Measurements from ENCODE around the gene PLCL2. TPM values are rescaled to one million over a fixed set of nuclear protein-coding genes. Genes with fewer than 3 reads are reported as not detected.

The PLCL2 gene
- polyA plus RNA-seq, 2 of the 4 experiments (the other 2 are of a cell fraction): 2.1 to 3.0 TPM

DNA sequence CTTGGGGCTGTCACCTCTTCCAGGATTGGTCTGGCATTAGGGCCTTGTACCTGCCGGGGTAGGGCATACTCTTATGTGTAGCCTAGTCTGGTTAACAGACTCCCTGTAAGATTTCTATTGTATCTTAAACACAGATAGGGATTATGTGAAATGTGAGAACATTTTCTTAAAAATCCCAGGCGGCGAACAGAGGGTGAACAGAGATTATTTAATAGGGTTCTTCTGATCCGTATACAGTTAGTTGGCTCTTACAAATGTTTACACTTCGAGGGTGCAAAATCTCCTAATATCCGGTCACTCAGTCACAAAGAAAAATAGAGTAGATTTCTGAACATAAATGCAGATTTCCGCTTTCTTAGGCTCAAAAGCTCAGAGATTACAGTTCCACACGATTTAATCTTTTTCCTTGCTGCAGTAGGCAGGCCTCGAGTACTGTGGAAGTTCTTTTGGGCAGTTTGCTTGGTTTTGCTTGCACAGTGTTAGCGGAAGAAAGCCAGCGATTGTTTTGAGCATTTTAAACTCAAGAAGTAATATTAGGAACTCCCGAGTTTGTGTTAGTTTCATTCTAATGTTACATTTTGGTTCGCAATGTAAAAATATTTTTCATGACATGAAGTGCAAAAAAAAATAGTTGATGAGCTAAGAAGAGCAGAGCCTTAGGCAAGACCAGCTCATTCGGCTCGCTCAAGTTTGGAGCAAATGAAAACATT lies 993 bp downstream of the PLCL2 start:
- Histone ChIP-seq H3K4me3 (peak overlapping the region; percentile 85), H3K4me1 (peaks cover 8% of the 10 kb centered on the region; the same call in 2 of the 3 replicates), H3K27ac (peak overlapping the region; percentile 77 to 88; a peak in 5 of 6 replicates)

DNA sequence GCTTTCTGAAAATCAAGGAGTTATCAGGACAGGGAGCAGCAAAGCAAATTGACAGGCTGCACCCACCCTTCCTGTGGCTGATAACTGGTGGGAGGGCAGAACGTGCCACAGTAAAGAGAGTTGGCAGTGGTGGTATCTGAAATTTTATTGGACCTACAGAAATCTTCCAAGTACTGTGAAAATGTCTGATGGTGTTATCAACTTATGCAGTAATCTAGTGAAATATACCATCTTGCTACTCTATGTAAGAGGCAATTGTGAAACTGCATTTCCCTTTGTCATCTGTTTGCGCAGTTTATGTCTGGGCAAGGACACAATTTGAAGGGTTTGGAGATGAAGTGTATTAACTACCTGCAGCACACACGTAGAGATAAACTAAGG lies 1.5 kb downstream of the PLCL2 start:
- no peak for TF ChIP-seq PHF8 (IDR thresholded peaks at IDR 0.05; ENCODE audit: borderline replicate concordance, low read depth)
- no peak for TF ChIP-seq KDM1A (IDR thresholded peaks at IDR 0.05; ENCODE audit: low read depth)
- no peak for TF ChIP-seq SREBF2 (IDR thresholded peaks at IDR 0.05)
- TF ChIP-seq NR3C1 (IDR thresholded peaks at IDR 0.05): no peak
- TF ChIP-seq FOSB (CRISPR knock-in tag; IDR thresholded peaks at IDR 0.05): no peak
- no peak for TF ChIP-seq EP300 (IDR thresholded peaks at IDR 0.05)
- TF ChIP-seq TP53 (CRISPR knock-in tag; IDR thresholded peaks at IDR 0.05): no peak
- no peak for TF ChIP-seq POLR2A (IDR thresholded peaks at IDR 0.05; ENCODE audit: low read length)
- TF ChIP-seq JUN (IDR thresholded peaks at IDR 0.05): no peak
- TF ChIP-seq CBX8 (IDR thresholded peaks at IDR 0.05): no peak
- TF ChIP-seq MAFK (IDR thresholded peaks at IDR 0.05; ENCODE audit: partially characterized antibody): no peak
- TF ChIP-seq PBX3 (IDR thresholded peaks at IDR 0.05): no peak
- TF ChIP-seq SMC3 (IDR thresholded peaks at IDR 0.05): no peak
- POLR2A ChIA-PET: no interaction called here
- no peaks in the 10 kb centered on the region for H3K9me3 ChIP-seq
- FAIRE-seq (no peak), DNase-seq (ENCODE audit: low read depth in 1 of 2, low spot score in 1 of 2) (no peak), ATAC-seq (no peak)
- CTCF ChIA-PET: interaction anchor here (0.9 to 3.1 kb wide), 2 partner anchors 8 to 108 kb away, joined by 3 to 8 read pairs; no protein-coding TSS in a partner anchor
- WGBS (ENCODE audit: missing lambda C conversion rate): 80% methylated on average over 3 of the region's 3 CpGs
- peaks cover 8% of the 10 kb centered on the region; the same call in 2 of the 3 replicates for H3K4me1 ChIP-seq
- H3K4me2 ChIP-seq: peak overlapping the region; percentile 74
- no peak overlapping the region for H3K4me3 ChIP-seq
- no peak overlapping the region for H3K27ac ChIP-seq

More for the DNA sequence above, 993 bp downstream of the PLCL2 start:
- ChIA-PET POLR2A (no interaction called here), CTCF (interaction anchor here (0.9 to 3.1 kb wide), 5 partner anchors 8 to 151 kb away, joined by 3 to 21 read pairs (median 8); no protein-coding TSS in a partner anchor)
- no peak for FAIRE-seq
- TF ChIP-seq, protein P1, sequence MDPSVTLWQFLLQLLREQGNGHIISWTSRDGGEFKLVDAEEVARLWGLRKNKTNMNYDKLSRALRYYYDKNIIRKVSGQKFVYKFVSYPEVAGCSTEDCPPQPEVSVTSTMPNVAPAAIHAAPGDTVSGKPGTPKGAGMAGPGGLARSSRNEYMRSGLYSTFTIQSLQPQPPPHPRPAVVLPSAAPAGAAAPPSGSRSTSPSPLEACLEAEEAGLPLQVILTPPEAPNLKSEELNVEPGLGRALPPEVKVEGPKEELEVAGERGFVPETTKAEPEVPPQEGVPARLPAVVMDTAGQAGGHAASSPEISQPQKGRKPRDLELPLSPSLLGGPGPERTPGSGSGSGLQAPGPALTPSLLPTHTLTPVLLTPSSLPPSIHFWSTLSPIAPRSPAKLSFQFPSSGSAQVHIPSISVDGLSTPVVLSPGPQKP (IDR thresholded peaks at IDR 0.05; ENCODE audit: low read depth, low read length): no peak
- TF ChIP-seq CBX8 (IDR thresholded peaks at IDR 0.05) (no peak), USF2 (IDR thresholded peaks at IDR 0.05) (no peak), FOSL2 (IDR thresholded peaks at IDR 0.05) (no peak), FOSL2 (CRISPR knock-in tag; IDR thresholded peaks at IDR 0.05) (no peak), RFX5 (IDR thresholded peaks at IDR 0.05) (no peak), HOXB5 (CRISPR knock-in tag; IDR thresholded peaks at IDR 0.05) (no peak), RAD21 (conservative IDR thresholded peaks at IDR 0.05 in 1 of 2, IDR thresholded peaks at IDR 0.05 in 1 of 2) (no peak), HES2 (IDR thresholded peaks at IDR 0.05) (no peak), E2F6 (IDR thresholded peaks at IDR 0.05; ENCODE audit: borderline replicate concordance, low read depth) (no peak), MAFK (IDR thresholded peaks at IDR 0.05; ENCODE audit: partially characterized antibody) (no peak), KDM5A (IDR thresholded peaks at IDR 0.05) (no peak), BCL3 (IDR thresholded peaks at IDR 0.05) (no peak), HOXB13 (CRISPR knock-in tag; IDR thresholded peaks at IDR 0.05; ENCODE audit: low read depth) (no peak)
- Histone ChIP-seq H3K9me3 (no peaks in the 10 kb centered on the region), H3K4me2 (peak overlapping the region; percentile 74)
- no peak for ATAC-seq
- WGBS (ENCODE audit: missing lambda C conversion rate): 61% methylated on average over 15 of the region's 15 CpGs
- no peak for DNase-seq (ENCODE audit: low read depth in 1 of 2, low spot score in 1 of 2)
